Stimulated activated naive CD8-positive, alpha-beta T cell treated with anti-CD3 and anti-CD28 coated beads, Interleukin-15, amount 100 ng/mL, for 72 hours (primary cell): ENCODE measurements around the gene ERICH6.
"Not testable (repeated sequence)": the region's sequence is repeated elsewhere in the genome, so short reads cannot be mapped to it uniquely, and the experiment has no call there.

Source experiments
- ATAC-seq: fragments of 150-1000 bp; cut with Tn5 transposase; 2 replicates; pipeline ENCODE4 v1.10.0; 2021; ENCODE audit warnings: mild to moderate bottlenecking, moderate library complexity
- DNase-seq, 2 donors: peaks; one replicate each; pipeline ENCODE4 v3.0.0; 2021 to 2022
- H3K27ac Mint-ChIP-seq, 2 donors: one replicate each; pipeline ENCODE4 v1.8.0; 2022; ENCODE audit warnings: mild to moderate bottlenecking in 2 of 2, mixed read lengths in 2 of 2, moderate library complexity in 2 of 2
- H3K27me3 Mint-ChIP-seq: one replicate; pipeline ENCODE4 v1.8.0; 2022; ENCODE audit warnings: mixed read lengths
- H3K4me1 Mint-ChIP-seq: one replicate; pipeline ENCODE4 v1.8.0; 2022; ENCODE audit warnings: mild to moderate bottlenecking, mixed read lengths
- H3K4me3 Mint-ChIP-seq, 2 donors: one replicate each; pipeline ENCODE4 v1.8.0; 2022; ENCODE audit warnings: mild to moderate bottlenecking in 2 of 2, mixed read lengths in 2 of 2, moderate library complexity in 1 of 2
- H3K9me3 Mint-ChIP-seq, 2 donors: one replicate each; pipeline ENCODE4 v1.8.0; 2022; ENCODE audit warnings: mixed read lengths in 2 of 2

The ERICH6 gene

GRCh38 chr3:150666167-150666566 lies 37.6 kb downstream of the ERICH6 start:
- DNase-seq (no peak), ATAC-seq (no peak)
- Mint-ChIP-seq H3K4me3 (peak overlapping the region in 1 of 2 donors; percentile 25), H3K27me3 (peaks cover 29% of the 10 kb centered on the region), H3K4me1 (peaks cover 19% of the 10 kb centered on the region), H3K27ac (no peak overlapping the region), H3K9me3 (no peaks in the 10 kb centered on the region)

- no peak for DNase-seq
- Mint-ChIP-seq H3K27ac (no peak overlapping the region), H3K9me3 (no peaks in the 10 kb centered on the region), H3K4me3 (no peak overlapping the region), H3K27me3 (peaks cover 44% of the 10 kb centered on the region), H3K4me1 (peaks cover 19% of the 10 kb centered on the region)
- ATAC-seq, result no peak
Measured at GRCh38 chr3:150663461-150663860, 40.3 kb downstream of the ERICH6 start.

- ATAC-seq, result no peak
- Mint-ChIP-seq H3K4me3 (no peak overlapping the region), H3K4me1 (peaks cover 19% of the 10 kb centered on the region), H3K27ac (peak overlapping the region in 1 of 2 donors; percentile 35), H3K27me3 (peaks cover 44% of the 10 kb centered on the region), H3K9me3 (no peaks in the 10 kb centered on the region)
- DNase-seq, result no peak
Measured at GRCh38 chr3:150662410-150663200, 41.1 kb downstream of the ERICH6 start.

GRCh38 chr3:150656316-150656715 lies 47.4 kb downstream of the ERICH6 start:
- no peak overlapping the region for H3K27ac Mint-ChIP-seq
- peaks cover 16% of the 10 kb centered on the region for H3K27me3 Mint-ChIP-seq
- ATAC-seq, result no peak
- H3K9me3 Mint-ChIP-seq, result no peaks in the 10 kb centered on the region
- no peak overlapping the region for H3K4me3 Mint-ChIP-seq
- no peak for DNase-seq
- no peaks in the 10 kb centered on the region for H3K4me1 Mint-ChIP-seq

- ATAC-seq (no peak), DNase-seq (no peak)
- Mint-ChIP-seq H3K4me3 (no peak overlapping the region), H3K4me1 (no peaks in the 10 kb centered on the region), H3K9me3 (no peaks in the 10 kb centered on the region), H3K27me3 (peaks cover 3% of the 10 kb centered on the region), H3K27ac (no peak overlapping the region)
Measured at GRCh38 chr3:150653110-150653561, 50.6 kb downstream of the ERICH6 start.

- peaks cover 13% of the 10 kb centered on the region for H3K27me3 Mint-ChIP-seq
- DNase-seq, result no peak
- no peak overlapping the region for H3K4me3 Mint-ChIP-seq
- H3K9me3 Mint-ChIP-seq, result no peaks in the 10 kb centered on the region
- ATAC-seq, result no peak
- H3K27ac Mint-ChIP-seq, result no peak overlapping the region
- H3K4me1 Mint-ChIP-seq, result peaks cover 18% of the 10 kb centered on the region
Measured at GRCh38 chr3:150640256-150640655, 63.5 kb downstream of the ERICH6 start.

- no peak overlapping the region for H3K27ac Mint-ChIP-seq
- DNase-seq (no peak), ATAC-seq (no peak)
- peaks cover 13% of the 10 kb centered on the region for H3K27me3 Mint-ChIP-seq
- H3K4me3 Mint-ChIP-seq, result no peak overlapping the region
- H3K9me3 Mint-ChIP-seq, result no peaks in the 10 kb centered on the region
- peaks cover 28% of the 10 kb centered on the region for H3K4me1 Mint-ChIP-seq
Measured at GRCh38 chr3:150639262-150639661, 64.5 kb downstream of the ERICH6 start.

GRCh38 chr3:150636258-150636657 lies 67.5 kb downstream of the ERICH6 start:
- Mint-ChIP-seq H3K4me1 (peaks cover 30% of the 10 kb centered on the region), H3K9me3 (no peaks in the 10 kb centered on the region), H3K27me3 (no peaks in the 10 kb centered on the region), H3K4me3 (no peak overlapping the region), H3K27ac (no peak overlapping the region)
- no peak for DNase-seq
- no peak for ATAC-seq

- Mint-ChIP-seq H3K27me3 (no peaks in the 10 kb centered on the region), H3K9me3 (no peaks in the 10 kb centered on the region), H3K4me3 (peak overlapping the region in 1 of 2 donors; percentile 12), H3K27ac (peak overlapping the region in 1 of 2 donors; percentile 15), H3K4me1 (peaks cover 30% of the 10 kb centered on the region)
- DNase-seq (no peak), ATAC-seq (peak; percentile 85)
Measured at GRCh38 chr3:150635526-150635925, 68.2 kb downstream of the ERICH6 start.

- H3K4me1 Mint-ChIP-seq, result peaks cover 30% of the 10 kb centered on the region
- H3K4me3 Mint-ChIP-seq, result peak overlapping the region in 1 of 2 donors; percentile 18
- no peak overlapping the region for H3K27ac Mint-ChIP-seq
- H3K27me3 Mint-ChIP-seq, result no peaks in the 10 kb centered on the region
- H3K9me3 Mint-ChIP-seq, result no peaks in the 10 kb centered on the region
- ATAC-seq (peak; percentile 39), DNase-seq (no peak)
Measured at GRCh38 chr3:150635076-150635475, 68.6 kb downstream of the ERICH6 start.

- ATAC-seq (no peak), DNase-seq (no peak)
- no peak overlapping the region for H3K27ac Mint-ChIP-seq
- H3K4me1 Mint-ChIP-seq, result peaks cover 26% of the 10 kb centered on the region
- no peak overlapping the region for H3K4me3 Mint-ChIP-seq
- H3K27me3 Mint-ChIP-seq, result no peaks in the 10 kb centered on the region
- no peaks in the 10 kb centered on the region for H3K9me3 Mint-ChIP-seq
Measured at GRCh38 chr3:150631515-150632221, 72.1 kb downstream of the ERICH6 start.

- H3K9me3 Mint-ChIP-seq, result no peaks in the 10 kb centered on the region
- H3K27ac Mint-ChIP-seq, result no peak overlapping the region
- DNase-seq (no peak), ATAC-seq (no peak)
- H3K4me3 Mint-ChIP-seq, result no peak overlapping the region
- H3K27me3 Mint-ChIP-seq, result no peaks in the 10 kb centered on the region
- no peaks in the 10 kb centered on the region for H3K4me1 Mint-ChIP-seq
Measured at GRCh38 chr3:150627557-150627956, 76.2 kb downstream of the ERICH6 start.

GRCh38 chr3:150626148-150626930 lies 77.4 kb downstream of the ERICH6 start:
- Mint-ChIP-seq H3K4me1 (peaks cover 7% of the 10 kb centered on the region), H3K27me3 (no peaks in the 10 kb centered on the region), H3K9me3 (no peaks in the 10 kb centered on the region), H3K27ac (peak overlapping the region in 1 of 2 donors; percentile 94), H3K4me3 (no peak overlapping the region)
- no peak for ATAC-seq
- no peak for DNase-seq

- Mint-ChIP-seq H3K27ac (peak overlapping the region in 1 of 2 donors; percentile 54), H3K4me1 (peaks cover 22% of the 10 kb centered on the region), H3K27me3 (no peaks in the 10 kb centered on the region), H3K4me3 (no peak overlapping the region), H3K9me3 (no peaks in the 10 kb centered on the region)
- ATAC-seq (no peak), DNase-seq (no peak)
Measured at GRCh38 chr3:150623945-150624344, 79.8 kb downstream of the ERICH6 start.

GRCh38 chr3:150622955-150623354 lies 80.8 kb downstream of the ERICH6 start:
- H3K27me3 Mint-ChIP-seq, H3K27ac Mint-ChIP-seq, DNase-seq, ATAC-seq, H3K9me3 Mint-ChIP-seq, H3K4me3 Mint-ChIP-seq: not testable (repeated sequence)
- peaks cover 22% of the 10 kb centered on the region for H3K4me1 Mint-ChIP-seq
